OCI-LY1 (cell line): Measurements from ENCODE around the gene PLCD3.
"Not testable (repeated sequence)": the region's sequence is repeated elsewhere in the genome, so short reads cannot be mapped to it uniquely, and the experiment has no call there.

Source experiments
- EZH2 ChIP-seq: fragments of 200-600 bp; sonication (generic), shearing (Covaris generic); IDR thresholded peaks from 2 replicates; pipeline ENCODE4 v1.8.0; 2017; ENCODE audit warnings: borderline replicate concordance, mixed run types, mild to moderate bottlenecking, antibody characterized with exemption, low read length, moderate library complexity, mixed read lengths
- TF ChIP-seq, protein P1 (sequence below): fragments of 200-600 bp; sonication (generic), shearing (Covaris generic); IDR thresholded peaks from 2 replicates; pipeline ENCODE4 v1.5.1; 2017; ENCODE audit warnings: mild to moderate bottlenecking, antibody characterized with exemption, low read length, moderate library complexity, mixed read lengths

DNA sequence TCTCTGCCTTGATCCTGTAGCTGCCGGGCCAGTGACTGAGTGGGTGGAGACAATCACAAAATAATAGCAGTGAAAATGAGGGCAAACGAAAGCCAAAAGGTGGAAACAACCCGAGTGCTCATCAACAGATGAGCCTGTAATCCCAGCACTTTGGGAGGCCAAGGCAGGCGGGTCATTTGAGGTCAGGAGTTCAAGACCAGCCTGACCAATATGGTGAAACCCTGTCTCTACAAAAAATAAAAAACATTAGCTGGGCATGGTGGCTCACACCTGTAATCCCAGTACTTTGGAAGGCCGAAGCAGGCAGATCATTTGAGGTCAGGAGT lies 7.6 kb downstream of the PLCD3 start:
- TF ChIP-seq, protein P1, sequence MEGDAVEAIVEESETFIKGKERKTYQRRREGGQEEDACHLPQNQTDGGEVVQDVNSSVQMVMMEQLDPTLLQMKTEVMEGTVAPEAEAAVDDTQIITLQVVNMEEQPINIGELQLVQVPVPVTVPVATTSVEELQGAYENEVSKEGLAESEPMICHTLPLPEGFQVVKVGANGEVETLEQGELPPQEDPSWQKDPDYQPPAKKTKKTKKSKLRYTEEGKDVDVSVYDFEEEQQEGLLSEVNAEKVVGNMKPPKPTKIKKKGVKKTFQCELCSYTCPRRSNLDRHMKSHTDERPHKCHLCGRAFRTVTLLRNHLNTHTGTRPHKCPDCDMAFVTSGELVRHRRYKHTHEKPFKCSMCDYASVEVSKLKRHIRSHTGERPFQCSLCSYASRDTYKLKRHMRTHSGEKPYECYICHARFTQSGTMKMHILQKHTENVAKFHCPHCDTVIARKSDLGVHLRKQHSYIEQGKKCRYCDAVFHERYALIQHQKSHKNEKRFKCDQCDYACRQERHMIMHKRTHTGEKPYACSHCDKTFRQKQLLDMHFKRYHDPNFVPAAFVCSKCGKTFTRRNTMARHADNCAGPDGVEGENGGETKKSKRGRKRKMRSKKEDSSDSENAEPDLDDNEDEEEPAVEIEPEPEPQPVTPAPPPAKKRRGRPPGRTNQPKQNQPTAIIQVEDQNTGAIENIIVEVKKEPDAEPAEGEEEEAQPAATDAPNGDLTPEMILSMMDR, result not testable (repeated sequence)
- TF ChIP-seq EZH2, result not testable (repeated sequence)
